Measurements from ENCODE around the gene FABP7. TPM values are rescaled to one million over a fixed set of nuclear protein-coding genes. Genes with fewer than 3 reads are reported as not detected.

Gene FABP7
- total RNA-seq, 3 donors from 2014 or later (not counting 1 experiment from before 2014, with no cell fraction given): not detected

DNA sequence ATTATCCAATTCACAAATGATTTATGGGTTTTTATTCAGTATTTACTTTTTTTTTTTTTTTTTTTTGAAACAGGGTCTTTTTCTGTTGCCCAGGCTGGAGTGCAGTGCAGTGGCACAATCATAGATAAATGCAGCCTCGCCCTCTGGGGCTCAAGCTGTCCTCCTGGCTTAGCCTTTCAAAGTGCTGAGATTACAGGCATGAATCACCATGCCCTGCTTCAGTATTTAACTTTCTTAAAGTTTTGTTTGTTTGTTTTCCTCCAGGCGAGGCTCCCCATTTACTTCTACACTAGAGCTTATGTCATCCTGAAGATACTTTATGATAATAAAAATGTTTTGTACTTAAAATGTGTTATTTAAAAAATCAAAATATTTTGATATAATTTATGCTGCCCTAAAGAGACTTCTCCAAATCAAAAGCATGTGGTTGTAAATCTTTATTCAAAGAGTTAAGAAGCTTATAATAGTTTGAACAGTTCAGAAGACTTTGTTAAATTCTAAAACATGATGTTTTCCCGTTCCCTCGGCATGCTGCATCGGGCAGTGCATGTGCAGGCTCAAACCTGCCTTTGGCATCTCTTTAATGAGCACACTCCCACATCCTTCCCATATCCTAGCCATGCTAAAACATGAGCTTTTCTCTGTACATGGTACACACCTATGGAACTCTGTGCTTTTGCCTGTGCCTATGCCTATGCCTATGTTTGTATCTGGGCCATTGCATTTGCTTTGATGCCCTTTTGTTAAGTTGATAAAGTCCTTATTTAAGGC is 20.6 kb downstream of the FABP7 start:
- H3K27me3 Mint-ChIP-seq (ENCODE audit: low read depth in 2 of 2): peaks cover 4 to 7% of the 10 kb centered on the region in 2 donors
- 85% methylated on average over 4 of the region's 5 CpGs for WGBS (ENCODE audit: insufficient coverage)

GRCh38 chr6:122800906-122801305 is 21.4 kb downstream of the FABP7 start:
- Mint-ChIP-seq H3K4me3 (no peak overlapping the region), H3K27me3 (ENCODE audit: low read depth in 2 of 2) (peaks cover 0 to 7% of the 10 kb centered on the region in 2 donors), H3K9me3 (no peaks in the 10 kb centered on the region), H3K36me3 (no peaks in the 10 kb centered on the region), H3K4me1 (no peaks in the 10 kb centered on the region), H3K27ac (no peak overlapping the region)
- Histone ChIP-seq H3K4me3 (ENCODE audit: low read length) (no peak overlapping the region), H3K4me1 (ENCODE audit: control insufficient read depth, insufficient read depth, low read length) (no peaks in the 10 kb centered on the region), H3K27me3 (ENCODE audit: control insufficient read depth, insufficient read depth, low read length) (no peaks in the 10 kb centered on the region), H3K36me3 (ENCODE audit: control insufficient read depth, insufficient read depth, low read length) (no peaks in the 10 kb centered on the region), H3K27ac (ENCODE audit: low read length) (no peak overlapping the region), H3K9me3 (ENCODE audit: control insufficient read depth, insufficient read depth, low read length) (no peaks in the 10 kb centered on the region)
- no peak for DNase-seq
- no peak for TF ChIP-seq CTCF (IDR thresholded peaks at IDR 0.05)
- WGBS (ENCODE audit: insufficient coverage): 70% methylated on average over 3 of the region's 3 CpGs
- intact Hi-C loops (cut with micrococcal nuclease): no loop called here
- ATAC-seq: no peak

More for the DNA sequence above, 20.6 kb downstream of the FABP7 start:
- no peaks in the 10 kb centered on the region for H3K36me3 Mint-ChIP-seq
- no peaks in the 10 kb centered on the region for H3K36me3 ChIP-seq (ENCODE audit: control insufficient read depth, insufficient read depth, low read length)
- TF ChIP-seq CTCF (IDR thresholded peaks at IDR 0.05): no peak
- H3K4me3 Mint-ChIP-seq: no peak overlapping the region
- H3K9me3 Mint-ChIP-seq: no peaks in the 10 kb centered on the region
- DNase-seq (no peak), ATAC-seq (no peak)
- H3K4me1 ChIP-seq (ENCODE audit: control insufficient read depth, insufficient read depth, low read length): no peaks in the 10 kb centered on the region
- no peak overlapping the region for H3K4me3 ChIP-seq (ENCODE audit: low read length)
- H3K27ac Mint-ChIP-seq: no peak overlapping the region
- H3K27me3 ChIP-seq (ENCODE audit: control insufficient read depth, insufficient read depth, low read length): no peaks in the 10 kb centered on the region
- no peak overlapping the region for H3K27ac ChIP-seq (ENCODE audit: low read length)
- H3K9me3 ChIP-seq (ENCODE audit: control insufficient read depth, insufficient read depth, low read length): no peaks in the 10 kb centered on the region
- no peaks in the 10 kb centered on the region for H3K4me1 Mint-ChIP-seq
- intact Hi-C loops (cut with micrococcal nuclease): no loop called here

- DNase-seq (no peak), ATAC-seq (no peak)
- H3K27ac Mint-ChIP-seq: no peak overlapping the region
- H3K27me3 Mint-ChIP-seq (ENCODE audit: low read depth in 2 of 2): peaks cover 0 to 7% of the 10 kb centered on the region in 2 donors
- Histone ChIP-seq H3K4me1 (ENCODE audit: control insufficient read depth, insufficient read depth, low read length) (no peaks in the 10 kb centered on the region), H3K27ac (ENCODE audit: low read length) (no peak overlapping the region), H3K4me3 (ENCODE audit: low read length) (no peak overlapping the region), H3K36me3 (ENCODE audit: control insufficient read depth, insufficient read depth, low read length) (no peaks in the 10 kb centered on the region), H3K27me3 (ENCODE audit: control insufficient read depth, insufficient read depth, low read length) (no peaks in the 10 kb centered on the region), H3K9me3 (ENCODE audit: control insufficient read depth, insufficient read depth, low read length) (no peaks in the 10 kb centered on the region)
- no CpG with 5 or more reads among the region's 1 CpG for WGBS (ENCODE audit: insufficient coverage)
- H3K36me3 Mint-ChIP-seq: no peaks in the 10 kb centered on the region
- no peak for TF ChIP-seq CTCF (IDR thresholded peaks at IDR 0.05)
- no peak overlapping the region for H3K4me3 Mint-ChIP-seq
- H3K9me3 Mint-ChIP-seq: no peaks in the 10 kb centered on the region
- intact Hi-C loops (cut with micrococcal nuclease): no loop called here
- H3K4me1 Mint-ChIP-seq: no peaks in the 10 kb centered on the region
Observed at GRCh38 chr6:122801397-122801796, 21.9 kb downstream of the FABP7 start.
